Body of pancreas (tissue), 4 donors: ENCODE results near the gene DIPK1A.
"Not testable (repeated sequence)": the region's sequence is repeated elsewhere in the genome, so short reads cannot be mapped to it uniquely, and the experiment has no call there.

Experiments
- CTCF ChIP-seq, 7 experiments: fragments of 450-650 bp in 4 of 7; fragments of 200-600 bp in 3 of 7; sonication (generic) in 3 of 7; IDR thresholded peaks; one replicate each; pipeline ENCODE4 v1.5.1; 2016 to 2019; ENCODE audit warnings: antibody characterized with exemption in 7 of 7
- POLR2A ChIP-seq, 3 donors: fragments of 450-650 bp; IDR thresholded peaks; one replicate each; pipeline ENCODE4 v1.6.1; 2016; ENCODE audit warnings: antibody characterized with exemption in 3 of 3, mild to moderate bottlenecking in 2 of 3

GRCh38 chr1:92974112-92974511 lies 12.8 kb upstream of the DIPK1A start:
- TF ChIP-seq CTCF, POLR2A (IDR thresholded peaks at IDR 0.05): not testable (repeated sequence)
